Measurements from ENCODE around the gene BIRC2.
"Not testable (repeated sequence)": the region's sequence is repeated elsewhere in the genome, so short reads cannot be mapped to it uniquely, and the experiment has no call there.

BIRC2 gene

GRCh38 chr11:102330231-102330630 is 16.8 kb upstream of the BIRC2 start:
- ChIA-PET POLR2A (ENCODE audit: low non-redundant PET) (no interaction called here), CTCF (no interaction called here)
- no peak overlapping the region for H3K27ac ChIP-seq
- DNase-seq (ENCODE audit: low spot score) = no peak
- TF ChIP-seq CTCF (conservative IDR thresholded peaks at IDR 0.05; ENCODE audit: low read depth) = no peak

- no peak for TF ChIP-seq CTCF (conservative IDR thresholded peaks at IDR 0.05; ENCODE audit: low read depth)
- ChIA-PET CTCF (interaction anchor here (0.7 to 1.0 kb wide), 2 partner anchors 11 to 275 kb away, joined by 3 to 5 read pairs; no protein-coding TSS in a partner anchor), POLR2A (ENCODE audit: low non-redundant PET) (no interaction called here)
- DNase-seq (ENCODE audit: low spot score) = no peak
- H3K27ac ChIP-seq = no peak overlapping the region
Measured at GRCh38 chr11:102331341-102331740, 15.7 kb upstream of the BIRC2 start.

GRCh38 chr11:102332611-102332994 is 14.4 kb upstream of the BIRC2 start:
- H3K27ac ChIP-seq = no peak overlapping the region
- DNase-seq (ENCODE audit: low spot score) = no peak
- ChIA-PET POLR2A (ENCODE audit: low non-redundant PET) (no interaction called here), CTCF (interaction anchor here (0.6 to 1.0 kb wide), 3 partner anchors 10 to 87 kb away, joined by 3 to 10 read pairs (median 7); no protein-coding TSS in a partner anchor)
- TF ChIP-seq CTCF (conservative IDR thresholded peaks at IDR 0.05; ENCODE audit: low read depth) = no peak

GRCh38 chr11:102338479-102339010 is 8.5 kb upstream of the BIRC2 start:
- TF ChIP-seq CTCF (conservative IDR thresholded peaks at IDR 0.05; ENCODE audit: low read depth) = no peak
- ChIA-PET CTCF (interaction anchor here (0.6 kb wide), 1 partner anchor 62 kb away, joined by 4 read pairs; no protein-coding TSS in a partner anchor), POLR2A (ENCODE audit: low non-redundant PET) (no interaction called here)
- DNase-seq (ENCODE audit: low spot score) = no peak
- no peak overlapping the region for H3K27ac ChIP-seq

- DNase-seq (ENCODE audit: low spot score); H3K27ac ChIP-seq; POLR2A ChIA-PET (ENCODE audit: low non-redundant PET): not testable (repeated sequence)
- CTCF ChIA-PET = interaction anchor here (0.7 to 1.8 kb wide), 20 partner anchors 8 to 325 kb away, joined by 3 to 15 read pairs (median 4); no protein-coding TSS in a partner anchor
Measured at GRCh38 chr11:102341311-102341710, 5.7 kb upstream of the BIRC2 start.

- TF ChIP-seq CTCF (conservative IDR thresholded peaks at IDR 0.05; ENCODE audit: low read depth) = peak; percentile 78
- no peak overlapping the region for H3K27ac ChIP-seq
- CTCF ChIA-PET = interaction anchor here (0.5 to 1.8 kb wide), 23 partner anchors 8 to 491 kb away, joined by 3 to 15 read pairs (median 4); no protein-coding TSS in a partner anchor
- POLR2A ChIA-PET (ENCODE audit: low non-redundant PET) = no interaction called here
- peak; percentile 64 for DNase-seq (ENCODE audit: low spot score)
Measured at GRCh38 chr11:102341844-102342318, 5.1 kb upstream of the BIRC2 start.

- no peak for TF ChIP-seq CTCF (conservative IDR thresholded peaks at IDR 0.05; ENCODE audit: low read depth)
- DNase-seq (ENCODE audit: low spot score) = no peak
- no peak overlapping the region for H3K27ac ChIP-seq
- CTCF ChIA-PET = no interaction called here
- POLR2A ChIA-PET (ENCODE audit: low non-redundant PET) = no interaction called here
Measured at GRCh38 chr11:102343809-102344208, 3.2 kb upstream of the BIRC2 start.
